Panc1 (cell line): ENCODE measurements around the gene MAGI1. TPM values are rescaled to one million over a fixed set of nuclear protein-coding genes. Genes with fewer than 3 reads are reported as not detected.

ENCODE experiments used
- ATAC-seq: fragments of 200-7000 bp; cut with Tn5 transposase; 2 replicates; pipeline ENCODE4 v1.9.1; 2020; ENCODE audit warnings: mild to moderate bottlenecking, moderate library complexity
- BruUV-seq: library from RNA; stranded (reverse); fragments of 400-500 nt; replicated peaks from 2 replicates; lab custom pipeline; 2021; lab: Mats Ljungman, UMichigan
- CTCF ChIA-PET: fragments of 300-600 bp; sonication (Branson Sonifier 250); formaldehyde crosslinking; loops from one replicate; lab custom pipeline; 2022; ENCODE audit warnings: antibody characterized with exemption; lab: Charles Lee
- POLR2A ChIA-PET: fragments of 300-600 bp; sonication (Branson Sonifier 250); formaldehyde crosslinking; loops from one replicate; lab custom pipeline; 2022; ENCODE audit warnings: antibody characterized with exemption; lab: Charles Lee
- DNase-seq: peaks from one replicate; pipeline ENCODE4 v3.0.0-alpha.2; 2010; ENCODE audit warnings: low read depth, low spot score
- H3K27ac ChIP-seq: 2 replicates; pipeline ENCODE4 v1.5.1; 2011; ENCODE audit warnings: mild to moderate bottlenecking, low read length, inconsistent platforms
- H3K27me3 ChIP-seq: fragments of 200-500 bp; sonication (Bioruptor generic); 2 replicates; pipeline ENCODE4 v1.6.0; 2014; ENCODE audit warnings: low read length, inconsistent platforms; ENCODE audit not compliant: control insufficient read depth, insufficient read depth
- H3K36me3 ChIP-seq: fragments of 200-500 bp; sonication (Bioruptor generic); 2 replicates; pipeline ENCODE4 v1.5.1; 2014; ENCODE audit warnings: inconsistent platforms, mild to moderate bottlenecking, low read length, moderate library complexity; ENCODE audit not compliant: control insufficient read depth, insufficient read depth
- H3K4me1 ChIP-seq: 2 replicates; pipeline ENCODE4 v1.5.1; 2011; ENCODE audit warnings: inconsistent platforms, mild to moderate bottlenecking, low read length, moderate library complexity; ENCODE audit not compliant: control insufficient read depth, insufficient read depth
- H3K4me3 ChIP-seq, 2 experiments: 2 replicates each; pipeline ENCODE4 v1.5.1; 2011 to 2012; ENCODE audit warnings: low read depth in 2 of 2, low read length in 2 of 2, mild to moderate bottlenecking in 2 of 2, inconsistent platforms in 1 of 2, moderate library complexity in 1 of 2
- H3K9me3 ChIP-seq: fragments of 200-500 bp; sonication (Bioruptor generic); 2 replicates; pipeline ENCODE4 v1.5.1; 2014; ENCODE audit warnings: low read depth, mild to moderate bottlenecking, inconsistent platforms, low read length, moderate library complexity; ENCODE audit not compliant: control insufficient read depth, insufficient read depth
- POLR2AphosphoS5 ChIP-seq: IDR thresholded peaks from 2 replicates; pipeline ENCODE4 v1.6.1; 2012; ENCODE audit warnings: mild to moderate bottlenecking, low read depth, low read length, moderate library complexity
- SIN3A ChIP-seq: IDR thresholded peaks from 2 replicates; pipeline ENCODE4 v1.6.1; 2012; ENCODE audit warnings: low read depth, mild to moderate bottlenecking, low read length, moderate library complexity, borderline replicate concordance; ENCODE audit not compliant: insufficient read depth
- TCF7L2 ChIP-seq: IDR thresholded peaks from 2 replicates; pipeline ENCODE4 v1.6.1; 2011; ENCODE audit warnings: mild to moderate bottlenecking, low read depth, low read length, inconsistent platforms
- in situ Hi-C: cut with HindIII; loops from 2 replicates; pipeline ENCODE4 v1.10.0; 2016; ENCODE audit warnings: low sequenced_read_pairs, low pct_unique_long_range_greater_than_20kb
- intact Hi-C: fragments of 100-400 bp; cut with micrococcal nuclease; formaldehyde crosslinking; loops from one replicate; pipeline ENCODE4 v1.10.0; 2022; ENCODE audit not compliant: unreplicated experiment
- total RNA-seq: library from RNA; stranded (reverse); gene quantifications from one replicate; pipeline ENCODE4 v1.2.1, GENCODE V29; 2021; ENCODE audit not compliant: unreplicated experiment
- TF ChIP-seq, protein P1 (sequence below): fragments of 450-650 bp; IDR thresholded peaks from 2 replicates; pipeline ENCODE4 v1.5.1; 2017; ENCODE audit warnings: mild to moderate bottlenecking
- TF ChIP-seq, protein P2 (sequence below), 2 experiments: IDR thresholded peaks; 2 replicates each; pipeline ENCODE4 v1.6.1; 2011 to 2012; ENCODE audit warnings: low read depth in 2 of 2, control low read depth in 1 of 2, low read length in 1 of 2, mild to moderate bottlenecking in 1 of 2, moderate library complexity in 1 of 2; ENCODE audit not compliant: insufficient read depth in 1 of 2

MAGI1 gene
- total RNA-seq, 1 experiment from 2014 or later = 9.5 TPM

GRCh38 chr3:66004244-66004643 is 34.5 kb downstream of the MAGI1 start:
- no peaks in the 10 kb centered on the region for H3K36me3 ChIP-seq

DNA sequence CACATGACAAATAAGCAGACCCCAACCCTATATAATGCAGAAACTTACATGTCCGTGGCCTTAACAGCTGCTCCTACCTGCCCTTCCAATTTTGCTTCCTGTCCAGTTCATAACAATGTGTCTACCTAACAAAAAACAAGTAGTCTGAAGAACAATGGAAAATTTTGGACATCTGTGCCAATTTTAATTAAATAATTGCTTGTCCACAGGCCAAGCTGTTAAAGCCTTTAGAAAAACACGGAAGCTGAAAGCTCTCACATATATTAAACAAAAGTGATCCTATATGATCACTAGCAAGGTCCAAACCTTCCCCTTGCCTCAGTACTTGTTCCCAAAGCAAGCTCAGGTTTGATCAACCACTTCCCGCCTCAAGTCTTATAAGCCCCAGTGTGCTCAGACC is 37.1 kb downstream of the MAGI1 start:
- in situ Hi-C loops (no loop called here), intact Hi-C loops (no loop called here)
- CTCF ChIA-PET = no interaction called here
- no peak for DNase-seq
- no peaks in the 10 kb centered on the region for H3K4me1 ChIP-seq
- no peaks in the 10 kb centered on the region for H3K9me3 ChIP-seq
- H3K4me3 ChIP-seq = no peak overlapping the region
- no peaks in the 10 kb centered on the region for H3K27me3 ChIP-seq
- TF ChIP-seq SIN3A (no peak), TCF7L2 (no peak), POLR2AphosphoS5 (no peak)
- TF ChIP-seq, protein P1, sequence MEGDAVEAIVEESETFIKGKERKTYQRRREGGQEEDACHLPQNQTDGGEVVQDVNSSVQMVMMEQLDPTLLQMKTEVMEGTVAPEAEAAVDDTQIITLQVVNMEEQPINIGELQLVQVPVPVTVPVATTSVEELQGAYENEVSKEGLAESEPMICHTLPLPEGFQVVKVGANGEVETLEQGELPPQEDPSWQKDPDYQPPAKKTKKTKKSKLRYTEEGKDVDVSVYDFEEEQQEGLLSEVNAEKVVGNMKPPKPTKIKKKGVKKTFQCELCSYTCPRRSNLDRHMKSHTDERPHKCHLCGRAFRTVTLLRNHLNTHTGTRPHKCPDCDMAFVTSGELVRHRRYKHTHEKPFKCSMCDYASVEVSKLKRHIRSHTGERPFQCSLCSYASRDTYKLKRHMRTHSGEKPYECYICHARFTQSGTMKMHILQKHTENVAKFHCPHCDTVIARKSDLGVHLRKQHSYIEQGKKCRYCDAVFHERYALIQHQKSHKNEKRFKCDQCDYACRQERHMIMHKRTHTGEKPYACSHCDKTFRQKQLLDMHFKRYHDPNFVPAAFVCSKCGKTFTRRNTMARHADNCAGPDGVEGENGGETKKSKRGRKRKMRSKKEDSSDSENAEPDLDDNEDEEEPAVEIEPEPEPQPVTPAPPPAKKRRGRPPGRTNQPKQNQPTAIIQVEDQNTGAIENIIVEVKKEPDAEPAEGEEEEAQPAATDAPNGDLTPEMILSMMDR = no peak
- TF ChIP-seq, protein P2, sequence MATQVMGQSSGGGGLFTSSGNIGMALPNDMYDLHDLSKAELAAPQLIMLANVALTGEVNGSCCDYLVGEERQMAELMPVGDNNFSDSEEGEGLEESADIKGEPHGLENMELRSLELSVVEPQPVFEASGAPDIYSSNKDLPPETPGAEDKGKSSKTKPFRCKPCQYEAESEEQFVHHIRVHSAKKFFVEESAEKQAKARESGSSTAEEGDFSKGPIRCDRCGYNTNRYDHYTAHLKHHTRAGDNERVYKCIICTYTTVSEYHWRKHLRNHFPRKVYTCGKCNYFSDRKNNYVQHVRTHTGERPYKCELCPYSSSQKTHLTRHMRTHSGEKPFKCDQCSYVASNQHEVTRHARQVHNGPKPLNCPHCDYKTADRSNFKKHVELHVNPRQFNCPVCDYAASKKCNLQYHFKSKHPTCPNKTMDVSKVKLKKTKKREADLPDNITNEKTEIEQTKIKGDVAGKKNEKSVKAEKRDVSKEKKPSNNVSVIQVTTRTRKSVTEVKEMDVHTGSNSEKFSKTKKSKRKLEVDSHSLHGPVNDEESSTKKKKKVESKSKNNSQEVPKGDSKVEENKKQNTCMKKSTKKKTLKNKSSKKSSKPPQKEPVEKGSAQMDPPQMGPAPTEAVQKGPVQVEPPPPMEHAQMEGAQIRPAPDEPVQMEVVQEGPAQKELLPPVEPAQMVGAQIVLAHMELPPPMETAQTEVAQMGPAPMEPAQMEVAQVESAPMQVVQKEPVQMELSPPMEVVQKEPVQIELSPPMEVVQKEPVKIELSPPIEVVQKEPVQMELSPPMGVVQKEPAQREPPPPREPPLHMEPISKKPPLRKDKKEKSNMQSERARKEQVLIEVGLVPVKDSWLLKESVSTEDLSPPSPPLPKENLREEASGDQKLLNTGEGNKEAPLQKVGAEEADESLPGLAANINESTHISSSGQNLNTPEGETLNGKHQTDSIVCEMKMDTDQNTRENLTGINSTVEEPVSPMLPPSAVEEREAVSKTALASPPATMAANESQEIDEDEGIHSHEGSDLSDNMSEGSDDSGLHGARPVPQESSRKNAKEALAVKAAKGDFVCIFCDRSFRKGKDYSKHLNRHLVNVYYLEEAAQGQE (IDR thresholded peaks at IDR 0.05; ENCODE audit: insufficient read depth in 1 of 2, low read depth in 2 of 2, low read length in 1 of 2) = no peak
- no peak for ATAC-seq
- no TSS peak for BruUV-seq
- POLR2A ChIA-PET = interaction anchor here (0.6 kb wide), 1 partner anchor 26 kb away, joined by 3 read pairs; no protein-coding TSS in a partner anchor
- no peaks in the 10 kb centered on the region for H3K36me3 ChIP-seq
- H3K27ac ChIP-seq = no peak overlapping the region

More at GRCh38 chr3:66004244-66004643, 34.5 kb downstream of the MAGI1 start:
- in situ Hi-C loops (no loop called here), intact Hi-C loops (no loop called here)
- no peak for DNase-seq
- Histone ChIP-seq H3K27ac (no peak overlapping the region), H3K4me1 (no peaks in the 10 kb centered on the region), H3K27me3 (no peaks in the 10 kb centered on the region), H3K4me3 (no peak overlapping the region), H3K9me3 (no peaks in the 10 kb centered on the region)
- POLR2A ChIA-PET = no interaction called here
- CTCF ChIA-PET = no interaction called here
- TF ChIP-seq SIN3A = no peak
- TF ChIP-seq, protein P1 = no peak
- no peak for TF ChIP-seq TCF7L2
- BruUV-seq = no TSS peak
- no peak for ATAC-seq
